ENCODE data around the gene KSR1. TPM values are rescaled to one million over a fixed set of nuclear protein-coding genes. Genes with fewer than 3 reads are reported as not detected.
"Not testable (repeated sequence)": the region's sequence is repeated elsewhere in the genome, so short reads cannot be mapped to it uniquely, and the experiment has no call there.

KSR1 gene
- total and polyA plus RNA-seq, 12 donors, result 16.0 to 50.4 (median 38.5) TPM

DNA sequence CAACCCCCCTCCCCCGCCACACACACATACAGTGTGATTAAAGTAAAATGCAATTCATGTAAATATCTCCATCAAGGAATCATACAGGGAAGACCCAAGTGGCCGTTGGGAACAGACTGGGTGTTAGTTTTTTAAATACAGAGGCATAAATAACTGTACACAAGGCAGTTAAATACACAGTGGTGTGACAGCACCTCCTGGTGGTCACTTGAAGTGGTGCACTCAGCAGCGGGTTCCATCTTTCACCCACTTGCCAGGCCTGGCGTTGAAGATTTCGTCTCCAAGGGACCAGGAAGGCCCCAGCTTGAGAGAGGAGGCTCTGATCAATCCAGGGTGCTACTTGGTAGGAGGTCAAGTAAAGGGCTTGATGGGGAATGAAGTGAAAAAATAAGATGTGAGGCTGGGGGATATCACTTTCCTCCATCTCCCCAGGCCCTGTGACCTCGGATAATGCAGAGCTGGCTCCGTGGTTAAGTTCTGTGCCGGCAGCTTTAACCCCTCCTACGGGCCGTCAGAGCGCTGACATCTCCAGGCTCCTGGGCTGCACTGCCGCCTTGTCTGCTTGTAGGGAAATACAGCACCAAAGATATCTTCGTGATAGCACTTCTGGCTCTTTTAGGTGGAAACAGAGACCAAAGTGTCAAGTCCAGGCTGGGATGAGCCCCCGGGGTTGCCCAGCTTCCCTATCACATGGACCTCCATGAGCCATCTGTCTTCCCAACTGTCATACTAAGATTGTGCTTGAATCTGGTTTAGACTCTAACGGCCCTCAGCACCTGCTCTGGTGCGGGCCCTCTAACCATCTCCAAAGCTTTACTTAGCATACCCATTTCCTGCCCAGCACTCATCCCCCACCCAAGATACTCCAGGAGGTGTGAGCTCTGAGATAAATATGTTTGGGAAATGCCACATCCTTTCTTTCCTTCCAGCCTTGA is 195.4 kb downstream of the KSR1 start:
- H3K27ac ChIP-seq, result no peak overlapping the region
- no peaks in the 10 kb centered on the region for H3K36me3 ChIP-seq (replicated peaks in 1 of 2)
- no peak overlapping the region for H3K4me3 ChIP-seq
- H3K4me1 ChIP-seq (replicated peaks in 1 of 2), result no peaks in the 10 kb centered on the region
- intact Hi-C loops (cut with DNase I), result loop anchor here (2.0 to 5.0 kb wide), 3 partner anchors 41 to 106 kb away; no protein-coding TSS in a partner anchor
- TF ChIP-seq, protein P1, sequence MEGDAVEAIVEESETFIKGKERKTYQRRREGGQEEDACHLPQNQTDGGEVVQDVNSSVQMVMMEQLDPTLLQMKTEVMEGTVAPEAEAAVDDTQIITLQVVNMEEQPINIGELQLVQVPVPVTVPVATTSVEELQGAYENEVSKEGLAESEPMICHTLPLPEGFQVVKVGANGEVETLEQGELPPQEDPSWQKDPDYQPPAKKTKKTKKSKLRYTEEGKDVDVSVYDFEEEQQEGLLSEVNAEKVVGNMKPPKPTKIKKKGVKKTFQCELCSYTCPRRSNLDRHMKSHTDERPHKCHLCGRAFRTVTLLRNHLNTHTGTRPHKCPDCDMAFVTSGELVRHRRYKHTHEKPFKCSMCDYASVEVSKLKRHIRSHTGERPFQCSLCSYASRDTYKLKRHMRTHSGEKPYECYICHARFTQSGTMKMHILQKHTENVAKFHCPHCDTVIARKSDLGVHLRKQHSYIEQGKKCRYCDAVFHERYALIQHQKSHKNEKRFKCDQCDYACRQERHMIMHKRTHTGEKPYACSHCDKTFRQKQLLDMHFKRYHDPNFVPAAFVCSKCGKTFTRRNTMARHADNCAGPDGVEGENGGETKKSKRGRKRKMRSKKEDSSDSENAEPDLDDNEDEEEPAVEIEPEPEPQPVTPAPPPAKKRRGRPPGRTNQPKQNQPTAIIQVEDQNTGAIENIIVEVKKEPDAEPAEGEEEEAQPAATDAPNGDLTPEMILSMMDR (IDR thresholded peaks at IDR 0.05), result peak; percentile 91 to 97 (median 94)
- TF ChIP-seq POLR2A (IDR thresholded peaks at IDR 0.05), result no peak
- 40 to 51% (median 46%) methylated on average over 15 to 16 of the region's 16 CpGs for WGBS, 4 donors
- no peaks in the 10 kb centered on the region for H3K9me3 ChIP-seq (replicated peaks in 1 of 3)
- H3K27me3 ChIP-seq, result no peaks in the 10 kb centered on the region
- peak; percentile 61 to 91 (median 77) for DNase-seq

DNA sequence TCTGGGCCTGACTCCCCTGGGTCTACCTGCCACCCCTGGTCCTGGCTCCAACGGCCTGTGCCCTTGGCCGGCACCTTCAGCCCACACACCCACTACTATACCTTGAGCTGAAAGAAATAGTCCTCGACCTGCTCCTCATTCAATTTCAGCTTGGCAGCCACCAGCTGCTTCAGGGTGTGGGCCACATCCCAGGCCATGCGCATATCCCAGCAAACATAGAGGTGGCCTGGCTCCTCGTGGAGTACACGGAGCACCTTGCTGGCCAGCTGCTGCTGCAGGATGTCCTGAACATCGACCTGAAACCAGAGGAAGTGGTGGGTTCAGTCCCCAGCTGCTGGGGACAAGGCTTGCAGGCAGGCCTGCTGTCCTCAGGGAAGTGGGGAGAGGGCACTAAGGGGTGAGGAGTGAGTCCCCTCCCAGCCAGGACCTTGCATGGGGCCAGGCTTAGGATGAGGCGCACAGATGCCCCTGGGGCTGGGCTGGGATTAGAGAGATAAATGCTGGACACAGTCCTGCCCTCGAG is 197.3 kb downstream of the KSR1 start:
- not testable (repeated sequence) for H3K27ac ChIP-seq; H3K4me1 ChIP-seq (replicated peaks in 1 of 2); H3K9me3 ChIP-seq (replicated peaks in 1 of 3); H3K36me3 ChIP-seq (replicated peaks in 1 of 2); H3K4me3 ChIP-seq; DNase-seq; H3K27me3 ChIP-seq
- WGBS, 4 donors, result 72 to 86% (median 82%) methylated on average over 4 to 9 of the region's 9 CpGs
- intact Hi-C loops (cut with DNase I), result loop anchor here in 1 of 2 donors (5.0 kb wide), 1 partner anchor 104 kb away; no protein-coding TSS in a partner anchor

DNA sequence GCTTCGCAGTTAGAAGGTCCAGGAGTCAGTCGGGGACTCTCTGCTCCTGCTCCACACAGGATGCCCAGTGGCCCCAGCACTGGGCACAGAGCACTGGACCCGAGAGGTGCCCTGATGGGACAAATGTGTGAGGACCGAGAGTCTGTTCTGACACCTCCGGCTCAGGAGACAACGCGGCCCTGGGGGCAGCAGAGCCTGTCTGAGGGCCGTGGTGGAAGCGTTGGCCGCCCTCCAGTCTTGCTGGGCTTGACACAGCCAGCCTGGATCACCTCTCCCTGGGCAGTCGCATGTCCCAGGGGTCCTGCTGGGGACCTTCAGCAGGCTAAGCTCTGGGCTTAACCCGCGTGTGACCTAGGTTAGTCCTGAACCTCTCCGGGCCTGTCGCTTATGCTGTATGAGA is 197.9 kb downstream of the KSR1 start:
- no peaks in the 10 kb centered on the region for H3K36me3 ChIP-seq (replicated peaks in 1 of 2)
- DNase-seq, result no peak
- H3K9me3 ChIP-seq (replicated peaks in 1 of 3), result no peaks in the 10 kb centered on the region
- no peaks in the 10 kb centered on the region for H3K4me1 ChIP-seq (replicated peaks in 1 of 2)
- intact Hi-C loops (cut with DNase I), result loop anchor here (1.0 to 5.0 kb wide), 2 partner anchors 101 to 103 kb away; no protein-coding TSS in a partner anchor
- no peaks in the 10 kb centered on the region for H3K27me3 ChIP-seq
- TF ChIP-seq POLR2A (IDR thresholded peaks at IDR 0.05), result no peak
- TF ChIP-seq, protein P1 (IDR thresholded peaks at IDR 0.05), result no peak
- H3K4me3 ChIP-seq, result no peak overlapping the region
- no peak overlapping the region for H3K27ac ChIP-seq
- WGBS, 4 donors, result 60 to 100% (median 89%) methylated on average over 1 to 15 of the region's 15 CpGs

DNA sequence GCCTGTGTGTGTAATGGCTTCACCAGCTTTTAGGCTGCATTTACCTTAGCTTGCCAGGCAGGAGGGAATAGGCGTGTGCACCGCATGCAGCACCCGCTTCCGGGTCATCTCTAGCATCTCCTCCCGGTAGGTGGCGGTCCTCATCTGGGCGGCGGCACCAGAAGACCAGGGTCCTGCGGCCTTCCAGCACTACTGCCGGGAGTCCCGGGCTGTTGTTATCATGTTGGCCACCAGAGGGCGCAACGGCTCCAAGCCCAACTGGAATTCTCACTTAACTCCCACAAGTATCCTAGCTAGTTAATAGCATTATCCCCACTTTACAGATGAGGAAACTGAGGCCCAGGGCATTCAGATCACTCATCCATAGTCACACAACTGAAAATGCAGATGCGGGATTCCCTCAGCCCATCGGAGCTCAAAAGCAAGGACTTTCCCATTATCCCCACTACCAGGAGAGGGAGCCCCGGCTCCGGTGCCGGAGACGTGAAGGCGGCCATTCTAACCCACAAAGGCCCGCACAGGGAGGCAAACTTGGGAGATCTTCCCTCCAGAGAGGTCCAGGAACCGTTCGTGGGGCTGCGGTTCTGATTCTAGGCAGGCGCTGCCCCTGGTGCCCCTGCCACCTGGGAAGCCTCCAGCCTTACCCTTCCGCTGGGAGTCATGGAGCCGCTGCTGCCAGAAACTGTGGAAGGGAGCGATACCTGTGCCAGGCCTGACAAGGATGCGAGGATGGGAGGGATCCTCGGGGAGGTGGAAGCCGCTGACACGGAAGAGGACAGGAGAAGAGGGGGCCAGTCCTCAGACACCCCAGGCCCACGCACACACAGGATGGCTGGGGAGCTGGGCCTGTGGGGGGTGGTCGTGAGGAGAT is 198.6 kb downstream of the KSR1 start:
- WGBS, 4 donors, result 42 to 79% (median 44%) methylated on average over 20 to 34 of the region's 34 CpGs
- intact Hi-C loops (cut with DNase I), result loop anchor here (1.0 to 5.0 kb wide), 2 partner anchors 100 to 102 kb away; no protein-coding TSS in a partner anchor
- Histone ChIP-seq H3K27ac (no peak overlapping the region), H3K27me3 (no peaks in the 10 kb centered on the region), H3K4me1 (replicated peaks in 1 of 2) (no peaks in the 10 kb centered on the region), H3K36me3 (replicated peaks in 1 of 2) (no peaks in the 10 kb centered on the region), H3K9me3 (replicated peaks in 1 of 3) (no peaks in the 10 kb centered on the region), H3K4me3 (no peak overlapping the region)
- DNase-seq, result peak; percentile 67 to 91 (median 77)
- TF ChIP-seq, protein P1 (IDR thresholded peaks at IDR 0.05), result peak; percentile 93 to 98 (median 97)
- TF ChIP-seq POLR2A (IDR thresholded peaks at IDR 0.05), result no peak

DNA sequence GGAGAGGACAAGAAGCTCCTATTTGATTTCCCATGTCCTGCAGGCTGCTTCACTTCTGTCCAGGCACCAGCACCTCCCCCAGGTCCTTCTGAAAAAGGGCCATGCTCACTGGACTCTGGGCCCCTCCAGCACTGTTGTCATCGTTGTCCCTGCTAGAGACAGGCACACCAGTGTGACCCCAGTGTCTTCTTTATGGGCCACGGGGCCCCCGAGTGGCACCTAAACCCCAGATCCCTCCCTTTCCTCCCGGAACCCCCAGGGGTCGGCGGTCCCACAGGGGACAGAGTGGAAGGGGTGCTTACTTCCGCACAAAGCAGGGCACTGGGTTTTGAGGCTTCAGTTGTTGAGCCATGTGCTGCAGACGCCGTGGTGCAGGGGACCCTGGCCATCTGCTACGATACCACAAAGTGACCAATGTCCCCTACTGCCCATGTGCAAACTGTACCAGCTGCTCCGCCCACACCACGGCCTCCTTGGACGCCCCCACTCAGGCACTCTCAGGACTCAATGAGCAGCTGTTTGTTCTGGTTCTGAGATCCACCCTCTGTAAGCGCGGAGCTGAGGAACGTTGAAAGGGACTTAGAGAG is 199.4 kb downstream of the KSR1 start:
- H3K36me3 ChIP-seq (replicated peaks in 1 of 2); H3K4me3 ChIP-seq; intact Hi-C loops (cut with DNase I); H3K9me3 ChIP-seq (replicated peaks in 1 of 3); H3K4me1 ChIP-seq (replicated peaks in 1 of 2); DNase-seq; H3K27ac ChIP-seq; H3K27me3 ChIP-seq: not testable (repeated sequence)
- whole genome bisulfite sequencing, 4 donors, result 90 to 97% (median 92%) methylated on average over 9 to 16 of the region's 16 CpGs

DNA sequence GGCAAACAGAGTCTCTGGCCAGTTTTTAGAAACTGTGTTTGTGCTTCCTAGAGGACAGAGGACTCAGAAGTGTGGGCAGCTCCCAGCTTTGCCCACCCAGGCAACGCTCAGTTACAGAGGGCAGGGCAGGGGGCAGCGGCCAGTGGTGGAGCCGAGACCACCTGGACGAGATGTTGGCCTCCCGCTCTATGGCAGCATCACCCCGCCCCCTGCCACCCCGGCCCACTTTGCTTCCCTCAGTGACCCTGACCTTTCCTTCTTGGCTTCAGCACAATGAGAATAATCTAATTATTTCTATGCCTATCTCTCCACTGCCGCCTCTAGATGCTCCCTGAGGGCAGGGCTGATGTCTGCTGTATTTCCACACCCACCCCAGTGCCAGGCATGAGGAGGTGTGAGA is 200.4 kb downstream of the KSR1 start:
- H3K4me1 ChIP-seq (replicated peaks in 1 of 2); H3K27me3 ChIP-seq; DNase-seq; H3K36me3 ChIP-seq (replicated peaks in 1 of 2); H3K9me3 ChIP-seq (replicated peaks in 1 of 3); H3K4me3 ChIP-seq; intact Hi-C loops (cut with DNase I); H3K27ac ChIP-seq: not testable (repeated sequence)
- WGBS, 4 donors, result 75 to 81% (median 76%) methylated on average over 8 of the region's 8 CpGs
